Measurements from ENCODE around the gene STAG3. TPM values are rescaled to one million over a fixed set of nuclear protein-coding genes. Genes with fewer than 3 reads are reported as not detected.
"Not testable (repeated sequence)": the region's sequence is repeated elsewhere in the genome, so short reads cannot be mapped to it uniquely, and the experiment has no call there.

The STAG3 gene
- total and polyA plus RNA-seq, 2 experiments from 2014 or later = 1.0 to 4.8 TPM

DNA sequence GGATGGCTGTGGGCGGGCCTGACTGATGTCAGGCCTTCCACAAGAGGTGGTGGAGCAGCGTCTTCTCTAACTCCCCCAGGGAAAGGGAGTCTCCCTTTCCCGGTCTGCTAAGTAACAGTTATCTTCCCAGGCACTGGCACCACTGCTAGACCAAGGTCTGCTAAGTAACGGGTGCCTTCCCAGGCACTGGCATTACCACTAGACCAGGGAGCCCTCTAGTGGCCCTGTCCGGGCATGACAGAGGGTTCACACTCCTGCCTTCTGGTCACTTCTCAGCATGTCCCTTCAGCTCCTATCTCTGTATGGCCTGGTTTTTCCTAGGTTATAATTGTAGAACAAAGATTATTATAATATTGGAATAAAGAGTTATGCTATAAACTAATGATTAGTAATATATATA, 40.2 kb downstream of the STAG3 start:
- not testable (repeated sequence) for H3K36me3 ChIP-seq (replicated peaks; ENCODE audit: insufficient read depth, low read depth); H3K27ac ChIP-seq; H3K9me2 ChIP-seq (replicated peaks; ENCODE audit: insufficient read depth); H3K79me2 ChIP-seq; H3K4me2 ChIP-seq; H3K4me3 ChIP-seq; H3K9me3 ChIP-seq (ENCODE audit: low read depth); H2AFZ ChIP-seq; H4K20me1 ChIP-seq (ENCODE audit: insufficient read depth, poor library complexity, severe bottlenecking); H3K27me3 ChIP-seq; DNase-seq (ENCODE audit: low spot score); H3K4me1 ChIP-seq (ENCODE audit: insufficient read depth)
- TF ChIP-seq, protein P1, sequence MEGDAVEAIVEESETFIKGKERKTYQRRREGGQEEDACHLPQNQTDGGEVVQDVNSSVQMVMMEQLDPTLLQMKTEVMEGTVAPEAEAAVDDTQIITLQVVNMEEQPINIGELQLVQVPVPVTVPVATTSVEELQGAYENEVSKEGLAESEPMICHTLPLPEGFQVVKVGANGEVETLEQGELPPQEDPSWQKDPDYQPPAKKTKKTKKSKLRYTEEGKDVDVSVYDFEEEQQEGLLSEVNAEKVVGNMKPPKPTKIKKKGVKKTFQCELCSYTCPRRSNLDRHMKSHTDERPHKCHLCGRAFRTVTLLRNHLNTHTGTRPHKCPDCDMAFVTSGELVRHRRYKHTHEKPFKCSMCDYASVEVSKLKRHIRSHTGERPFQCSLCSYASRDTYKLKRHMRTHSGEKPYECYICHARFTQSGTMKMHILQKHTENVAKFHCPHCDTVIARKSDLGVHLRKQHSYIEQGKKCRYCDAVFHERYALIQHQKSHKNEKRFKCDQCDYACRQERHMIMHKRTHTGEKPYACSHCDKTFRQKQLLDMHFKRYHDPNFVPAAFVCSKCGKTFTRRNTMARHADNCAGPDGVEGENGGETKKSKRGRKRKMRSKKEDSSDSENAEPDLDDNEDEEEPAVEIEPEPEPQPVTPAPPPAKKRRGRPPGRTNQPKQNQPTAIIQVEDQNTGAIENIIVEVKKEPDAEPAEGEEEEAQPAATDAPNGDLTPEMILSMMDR (IDR thresholded peaks at IDR 0.05; ENCODE audit: poor library complexity) = peak; percentile 54
- 0% methylated on average over 1 of the region's 5 CpGs for WGBS (ENCODE audit: low lambda C conversion rate, missing lambda C conversion rate)

DNA sequence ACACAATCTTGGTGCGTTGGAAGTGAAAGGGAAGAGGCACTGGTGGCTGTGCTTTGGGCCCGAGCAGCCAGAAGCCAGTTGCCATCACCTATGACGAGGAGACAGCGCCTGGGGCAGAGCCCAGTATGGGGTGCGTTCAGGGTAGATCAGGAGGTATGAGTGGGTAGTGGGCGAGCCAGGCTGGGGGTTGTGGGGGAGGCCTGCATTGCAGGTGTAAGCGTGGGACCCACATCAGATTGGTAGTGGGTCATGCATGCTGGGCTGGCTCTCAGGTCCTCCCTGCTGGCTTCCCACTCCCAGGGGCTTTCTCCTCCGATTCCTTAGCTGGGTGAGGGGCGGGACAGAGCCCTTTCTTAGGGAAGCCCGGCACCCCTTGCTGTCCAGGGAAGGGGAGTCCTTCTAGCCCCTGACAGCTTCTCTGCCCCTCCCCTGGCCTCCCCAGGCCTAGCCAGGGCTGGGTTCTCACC, 41.6 kb downstream of the STAG3 start:
- no peaks in the 10 kb centered on the region for H3K36me3 ChIP-seq (replicated peaks; ENCODE audit: insufficient read depth, low read depth)
- H3K4me1 ChIP-seq (ENCODE audit: insufficient read depth) = no peaks in the 10 kb centered on the region
- WGBS (ENCODE audit: low lambda C conversion rate, missing lambda C conversion rate) = 93% methylated on average over 10 of the region's 10 CpGs
- no peak for DNase-seq (ENCODE audit: low spot score)
- no peak overlapping the region for H2AFZ ChIP-seq
- no peaks in the 10 kb centered on the region for H3K79me2 ChIP-seq
- H3K4me3 ChIP-seq = no peak overlapping the region
- no peaks in the 10 kb centered on the region for H3K9me2 ChIP-seq (replicated peaks; ENCODE audit: insufficient read depth)
- no peak for TF ChIP-seq EZH2 (IDR thresholded peaks at IDR 0.05; ENCODE audit: borderline replicate concordance)
- no peak for TF ChIP-seq EZH2phosphoT487 (IDR thresholded peaks at IDR 0.05; ENCODE audit: low read depth, severe bottlenecking, unreplicated experiment)
- TF ChIP-seq, protein P1 (IDR thresholded peaks at IDR 0.05; ENCODE audit: poor library complexity) = no peak
- H3K27ac ChIP-seq = no peak overlapping the region
- H4K20me1 ChIP-seq (ENCODE audit: insufficient read depth, poor library complexity, severe bottlenecking) = no peaks in the 10 kb centered on the region
- H3K27me3 ChIP-seq = no peaks in the 10 kb centered on the region
- H3K4me2 ChIP-seq = no peak overlapping the region
- no peaks in the 10 kb centered on the region for H3K9me3 ChIP-seq (ENCODE audit: low read depth)

DNA sequence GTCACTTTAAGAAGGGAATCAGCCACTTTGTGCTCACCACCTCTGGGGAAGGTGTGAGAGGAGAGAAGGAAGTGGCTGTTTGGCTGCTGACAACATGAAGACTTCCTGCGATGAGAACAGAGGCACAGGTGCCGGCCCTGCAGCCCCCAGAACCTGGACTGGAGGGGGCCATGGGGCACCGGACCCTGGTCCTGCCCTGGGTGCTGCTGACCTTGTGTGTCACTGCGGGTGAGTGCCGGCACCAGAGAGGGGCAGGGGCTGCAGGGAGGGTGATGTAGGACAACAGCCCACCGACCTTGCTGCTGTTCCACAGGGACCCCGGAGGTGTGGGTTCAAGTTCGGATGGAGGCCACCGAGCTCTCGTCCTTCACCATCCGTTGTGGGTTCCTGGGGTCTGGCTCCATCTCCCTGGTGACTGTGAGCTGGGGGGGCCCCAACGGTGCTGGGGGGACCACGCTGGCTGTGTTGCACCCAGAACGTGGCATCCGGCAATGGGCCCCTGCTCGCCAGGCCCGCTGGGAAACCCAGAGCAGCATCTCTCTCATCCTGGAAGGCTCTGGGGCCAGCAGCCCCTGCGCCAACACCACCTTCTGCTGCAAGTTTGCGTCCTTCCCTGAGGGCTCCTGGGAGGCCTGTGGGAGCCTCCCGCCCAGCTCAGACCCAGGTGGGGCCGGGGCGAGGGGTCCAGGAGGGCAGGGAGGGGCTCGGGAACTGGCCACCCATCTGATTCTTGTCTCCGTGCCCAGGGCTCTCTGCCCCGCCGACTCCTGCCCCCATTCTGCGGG, 42.3 kb downstream of the STAG3 start, which contains the start of gene PVRIG:
TSS of gene PVRIG (plus strand) at position 149 of the 785 bp plus-strand sequence. CDS start at position 171, 22 bp downstream.
- not testable (repeated sequence) for DNase-seq (ENCODE audit: low spot score); H3K27me3 ChIP-seq; H3K4me2 ChIP-seq; H2AFZ ChIP-seq; H3K27ac ChIP-seq; H3K4me3 ChIP-seq; H3K4me1 ChIP-seq (ENCODE audit: insufficient read depth); H3K9me2 ChIP-seq (replicated peaks; ENCODE audit: insufficient read depth); H3K9me3 ChIP-seq (ENCODE audit: low read depth); H3K79me2 ChIP-seq; H4K20me1 ChIP-seq (ENCODE audit: insufficient read depth, poor library complexity, severe bottlenecking); H3K36me3 ChIP-seq (replicated peaks; ENCODE audit: insufficient read depth, low read depth)
- 95% methylated on average over 18 of the region's 27 CpGs for WGBS (ENCODE audit: low lambda C conversion rate, missing lambda C conversion rate)

DNA sequence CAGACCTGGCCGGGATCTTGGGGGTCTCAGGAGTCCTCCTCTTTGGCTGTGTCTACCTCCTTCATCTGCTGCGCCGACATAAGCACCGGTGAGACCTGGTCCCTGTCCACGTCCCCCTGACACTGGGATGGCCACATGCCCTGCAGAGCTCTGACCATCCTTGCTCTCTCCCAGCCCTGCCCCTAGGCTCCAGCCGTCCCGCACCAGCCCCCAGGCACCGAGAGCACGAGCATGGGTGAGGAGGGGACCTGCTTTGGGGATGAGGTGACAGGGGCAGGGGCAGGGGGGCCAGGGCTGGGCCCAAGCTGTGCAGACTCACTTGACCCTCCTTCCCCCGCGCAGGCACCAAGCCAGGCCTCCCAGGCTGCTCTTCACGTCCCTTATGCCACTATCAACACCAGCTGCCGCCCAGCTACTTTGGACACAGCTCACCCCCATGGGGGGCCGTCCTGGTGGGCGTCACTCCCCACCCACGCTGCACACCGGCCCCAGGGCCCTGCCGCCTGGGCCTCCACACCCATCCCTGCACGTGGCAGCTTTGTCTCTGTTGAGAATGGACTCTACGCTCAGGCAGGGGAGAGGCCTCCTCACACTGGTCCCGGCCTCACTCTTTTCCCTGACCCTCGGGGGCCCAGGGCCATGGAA, 43.0 kb downstream of the STAG3 start:
- Histone ChIP-seq H3K9me3 (ENCODE audit: low read depth) (no peaks in the 10 kb centered on the region), H3K4me2 (no peak overlapping the region), H3K79me2 (no peaks in the 10 kb centered on the region), H4K20me1 (ENCODE audit: insufficient read depth, poor library complexity, severe bottlenecking) (no peaks in the 10 kb centered on the region), H3K27ac (no peak overlapping the region), H2AFZ (no peak overlapping the region), H3K4me1 (ENCODE audit: insufficient read depth) (no peaks in the 10 kb centered on the region), H3K4me3 (no peak overlapping the region), H3K27me3 (no peaks in the 10 kb centered on the region), H3K9me2 (replicated peaks; ENCODE audit: insufficient read depth) (no peaks in the 10 kb centered on the region), H3K36me3 (replicated peaks; ENCODE audit: insufficient read depth, low read depth) (no peaks in the 10 kb centered on the region)
- WGBS (ENCODE audit: low lambda C conversion rate, missing lambda C conversion rate) = 96% methylated on average over 19 of the region's 22 CpGs
- DNase-seq (ENCODE audit: low spot score) = no peak
- no peak for TF ChIP-seq EZH2 (IDR thresholded peaks at IDR 0.05; ENCODE audit: borderline replicate concordance)
- no peak for TF ChIP-seq EZH2phosphoT487 (IDR thresholded peaks at IDR 0.05; ENCODE audit: low read depth, severe bottlenecking, unreplicated experiment)
- TF ChIP-seq, protein P1 (IDR thresholded peaks at IDR 0.05; ENCODE audit: poor library complexity) = no peak
